Karpas-422 (cell line): Measurements from ENCODE around the gene ST6GALNAC4. TPM values are rescaled to one million over a fixed set of nuclear protein-coding genes. Genes with fewer than 3 reads are reported as not detected.
A peak's percentile ranks its signal among the peaks of the same experiment; 100 is the strongest.

ENCODE experiments used
- DNase-seq: peaks from one replicate; pipeline ENCODE4 v3.0.0-alpha.2; 2015
- H2AFZ ChIP-seq: fragments of 200-600 bp; sonication (generic); 2 replicates; pipeline ENCODE4 v1.6.1; 2014; ENCODE audit warnings: antibody characterized with exemption, low read length, mixed read lengths
- H3K27ac ChIP-seq: fragments of 200-600 bp; sonication (generic); 2 replicates; pipeline ENCODE4 v1.5.1; 2014; ENCODE audit warnings: mild to moderate bottlenecking, low read length, moderate library complexity
- H3K27me3 ChIP-seq: fragments of 200-600 bp; sonication (generic); 2 replicates; pipeline ENCODE4 v1.6.1; 2014; ENCODE audit warnings: low read length, mixed read lengths
- H3K36me3 ChIP-seq: fragments of 200-600 bp; sonication (generic); 2 replicates; pipeline ENCODE4 v1.6.1; 2014; ENCODE audit warnings: low read length, mixed read lengths; ENCODE audit not compliant: insufficient read depth
- H3K4me1 ChIP-seq: fragments of 200-600 bp; sonication (generic); 2 replicates; pipeline ENCODE4 v1.6.1; 2014; ENCODE audit warnings: mild to moderate bottlenecking, low read length, mixed read lengths
- H3K4me2 ChIP-seq: fragments of 200-600 bp; sonication (generic); 2 replicates; pipeline ENCODE4 v1.6.1; 2014; ENCODE audit warnings: low read length, low read depth, mild to moderate bottlenecking; ENCODE audit not compliant: poor library complexity, severe bottlenecking
- H3K4me3 ChIP-seq: fragments of 200-600 bp; sonication (generic); 2 replicates; pipeline ENCODE4 v1.5.1; 2014; ENCODE audit warnings: mild to moderate bottlenecking, antibody characterized with exemption, low read length, mixed read lengths
- H3K79me2 ChIP-seq: fragments of 200-600 bp; sonication (generic); 2 replicates; pipeline ENCODE4 v1.6.1; 2014; ENCODE audit warnings: mild to moderate bottlenecking, low read length, mixed read lengths
- H3K9ac ChIP-seq: fragments of 200-600 bp; sonication (generic); 2 replicates; pipeline ENCODE4 v1.6.0; 2014; ENCODE audit warnings: low read length
- H3K9me2 ChIP-seq: fragments of 200-600 bp; sonication (generic), shearing (Covaris generic); replicated peaks from 2 replicates; pipeline ENCODE4 v1.6.0; 2014; ENCODE audit warnings: mild to moderate bottlenecking, low read length, moderate library complexity; ENCODE audit not compliant: insufficient read depth
- H3K9me3 ChIP-seq: fragments of 300-700, 200-600 bp; sonication (generic); 2 replicates; pipeline ENCODE4 v1.6.1; 2014; ENCODE audit warnings: low read length, mixed read lengths
- H4K20me1 ChIP-seq: fragments of 200-600 bp; sonication (generic); 2 replicates; pipeline ENCODE4 v1.6.1; 2014; ENCODE audit warnings: mild to moderate bottlenecking, antibody characterized with exemption, low read length, low read depth; ENCODE audit not compliant: insufficient read depth
- total RNA-seq: library from RNA; depleted of rRNA; stranded (reverse); fragments of >200 nt; shearing (Covaris generic); gene quantifications from 2 replicates; pipeline ENCODE4 v1.2.3, GENCODE V29; 2014; ENCODE audit warnings: low replicate concordance

ST6GALNAC4 gene
- total RNA-seq, 1 experiment from 2014 or later: 23.5 TPM

DNA sequence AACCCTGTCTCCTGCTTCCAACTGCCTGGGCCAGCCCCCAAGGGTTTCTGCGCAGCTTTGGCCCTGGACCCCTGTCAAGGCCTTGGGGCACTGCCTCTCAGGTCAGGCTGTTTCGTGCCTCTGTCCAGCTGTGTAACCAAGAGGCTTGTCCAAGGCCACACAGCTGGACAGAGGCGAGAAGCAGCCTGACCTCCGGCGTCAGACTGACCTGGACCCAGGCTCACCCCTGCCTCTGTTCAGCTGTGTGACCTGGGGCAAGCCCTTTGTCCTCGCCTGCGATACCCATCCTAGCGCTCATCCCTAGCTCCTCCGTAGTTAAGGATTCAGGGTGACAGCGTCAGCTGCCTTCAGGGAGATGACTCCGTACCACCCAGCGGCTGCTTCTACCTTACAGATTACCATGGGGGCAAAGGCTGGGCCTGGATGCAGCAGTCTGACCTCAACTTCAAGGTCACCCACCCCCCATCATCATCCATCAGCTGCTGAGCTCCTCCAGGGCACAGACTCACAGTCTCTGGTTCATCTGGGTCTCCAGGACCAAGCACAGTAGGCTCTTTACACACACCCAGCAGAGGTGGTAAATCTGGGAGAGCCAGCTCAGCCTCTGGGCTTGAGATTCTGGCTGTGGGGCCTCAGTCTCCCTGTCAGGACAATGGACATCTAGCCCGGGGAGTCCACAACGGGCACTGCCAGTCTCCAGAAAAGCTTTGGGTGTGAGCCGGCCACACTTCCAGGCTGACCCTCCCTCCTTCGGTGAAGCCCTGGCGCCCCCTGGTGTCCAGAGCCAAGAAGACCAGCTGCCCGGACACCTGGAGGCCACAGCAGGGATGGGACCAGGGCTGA is 47.3 kb downstream of the ST6GALNAC4 start:
- Histone ChIP-seq H3K4me2 (no peak overlapping the region), H3K27me3 (no peaks in the 10 kb centered on the region), H3K27ac (no peak overlapping the region), H3K9me2 (no peaks in the 10 kb centered on the region), H3K79me2 (no peaks in the 10 kb centered on the region), H2AFZ (no peak overlapping the region), H4K20me1 (no peaks in the 10 kb centered on the region), H3K4me1 (no peaks in the 10 kb centered on the region), H3K4me3 (no peak overlapping the region), H3K9ac (no peak overlapping the region), H3K9me3 (no peaks in the 10 kb centered on the region), H3K36me3 (no peaks in the 10 kb centered on the region)
- DNase-seq: peak; percentile 92

DNA sequence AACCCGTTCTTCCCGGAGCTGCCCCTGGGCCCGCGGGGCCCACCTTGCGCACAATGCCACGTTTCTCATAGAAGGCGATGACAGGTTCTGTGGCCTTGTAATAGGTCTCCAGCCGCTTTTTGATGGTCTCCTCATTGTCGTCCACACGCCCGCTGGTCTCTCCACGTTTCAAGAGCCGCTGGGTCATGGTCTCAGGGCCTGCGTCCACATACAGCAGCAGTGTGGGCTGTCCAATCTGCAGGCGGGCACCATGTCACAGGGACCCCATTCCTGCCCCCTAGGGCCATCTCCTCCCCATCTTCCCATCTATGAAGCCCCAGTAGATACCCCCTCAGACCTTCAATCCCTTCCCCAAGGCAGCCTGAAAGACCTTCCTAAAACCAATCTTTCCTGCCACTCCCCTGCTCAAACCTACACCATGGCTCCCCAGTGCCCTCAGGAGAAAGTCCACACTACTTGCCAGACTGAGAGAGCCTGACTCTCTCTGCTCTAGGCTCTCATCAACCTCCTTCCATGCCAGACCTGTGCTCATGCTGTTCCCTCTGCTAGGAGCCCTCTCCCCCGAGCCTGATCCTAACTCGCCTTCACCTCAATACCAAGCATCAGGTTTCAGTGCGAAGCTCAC is 48.5 kb downstream of the ST6GALNAC4 start:
- Histone ChIP-seq H3K4me1 (no peaks in the 10 kb centered on the region), H3K27me3 (no peaks in the 10 kb centered on the region), H4K20me1 (no peaks in the 10 kb centered on the region), H3K27ac (no peak overlapping the region), H2AFZ (no peak overlapping the region), H3K4me2 (no peak overlapping the region), H3K36me3 (no peaks in the 10 kb centered on the region), H3K9me3 (no peaks in the 10 kb centered on the region), H3K4me3 (no peak overlapping the region), H3K9ac (no peak overlapping the region), H3K79me2 (no peaks in the 10 kb centered on the region), H3K9me2 (no peaks in the 10 kb centered on the region)
- DNase-seq: no peak

DNA sequence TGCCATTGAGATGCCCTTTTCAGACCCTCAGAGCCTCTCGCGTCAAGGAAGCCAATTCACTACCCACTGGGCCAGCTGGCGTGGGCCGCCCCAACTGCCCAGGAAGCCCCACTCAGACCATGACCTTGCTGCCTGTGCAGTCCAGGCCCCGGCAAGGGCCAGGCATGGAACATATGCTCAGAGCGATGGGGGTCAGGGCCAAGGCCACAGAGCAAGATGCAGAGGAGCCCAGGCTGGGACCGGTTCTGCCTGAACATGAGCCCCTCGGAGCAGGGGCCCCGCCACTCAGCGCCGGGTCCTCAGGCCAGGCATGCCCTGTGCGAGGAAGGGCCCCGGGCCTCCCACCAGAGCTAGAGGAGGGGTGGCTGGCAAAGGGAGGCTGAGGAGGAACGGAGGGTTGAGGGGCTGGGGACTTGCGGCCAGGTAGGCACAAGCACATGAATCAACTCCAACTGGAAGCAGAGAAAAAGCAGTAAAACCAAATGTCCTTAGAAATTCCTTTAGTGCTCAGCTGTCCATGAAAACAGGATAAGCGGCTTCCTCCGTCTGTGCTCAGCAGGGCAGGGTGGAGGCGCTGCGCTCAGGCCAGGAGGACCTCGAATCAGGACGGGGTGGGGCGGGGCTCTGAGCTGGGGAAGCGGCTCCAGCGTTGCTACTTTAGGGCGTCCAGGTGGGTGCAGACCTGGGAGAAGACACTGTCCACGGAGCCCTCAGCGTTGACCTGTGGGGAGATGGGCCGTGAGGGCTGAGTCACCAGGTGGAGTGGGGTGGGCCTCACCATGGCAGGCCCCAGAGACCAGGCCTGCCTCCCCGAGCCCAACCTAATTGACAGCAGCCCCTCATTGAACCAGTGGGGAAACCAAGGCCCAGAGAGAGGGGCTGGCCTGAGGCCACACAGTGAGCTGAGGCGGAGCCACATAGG is 49.2 kb downstream of the ST6GALNAC4 start:
- Histone ChIP-seq H3K9me3 (no peaks in the 10 kb centered on the region), H4K20me1 (no peaks in the 10 kb centered on the region), H3K36me3 (no peaks in the 10 kb centered on the region), H3K9ac (no peak overlapping the region), H3K4me1 (no peaks in the 10 kb centered on the region), H3K9me2 (no peaks in the 10 kb centered on the region), H3K27me3 (no peaks in the 10 kb centered on the region), H3K4me2 (no peak overlapping the region), H3K27ac (no peak overlapping the region), H2AFZ (no peak overlapping the region), H3K79me2 (no peaks in the 10 kb centered on the region), H3K4me3 (no peak overlapping the region)
- no peak for DNase-seq

DNA sequence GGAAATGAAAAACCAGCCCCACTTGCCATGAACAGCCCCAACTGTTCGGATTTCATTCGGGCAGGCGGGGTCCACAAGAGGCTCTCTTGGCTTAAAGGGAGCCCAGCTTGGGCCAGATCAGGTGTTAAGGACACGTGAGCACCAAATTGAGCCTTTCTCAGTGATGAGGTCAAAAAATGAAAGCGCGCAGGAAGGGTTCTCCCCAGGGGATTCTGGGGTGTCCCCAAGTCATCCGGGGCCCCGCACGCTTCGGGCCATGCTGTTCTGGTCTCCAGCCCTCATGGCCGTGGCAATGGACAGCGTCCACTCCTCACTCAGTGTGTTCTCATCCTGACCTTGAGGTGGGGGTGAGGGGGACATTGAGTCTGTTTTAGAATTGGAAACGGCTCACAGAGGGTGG is 50.3 kb downstream of the ST6GALNAC4 start:
- no peak overlapping the region for H3K4me3 ChIP-seq
- H3K27me3 ChIP-seq: no peaks in the 10 kb centered on the region
- H4K20me1 ChIP-seq: no peaks in the 10 kb centered on the region
- no peaks in the 10 kb centered on the region for H3K9me2 ChIP-seq
- H3K9me3 ChIP-seq: no peaks in the 10 kb centered on the region
- no peaks in the 10 kb centered on the region for H3K36me3 ChIP-seq
- no peaks in the 10 kb centered on the region for H3K79me2 ChIP-seq
- no peak overlapping the region for H2AFZ ChIP-seq
- DNase-seq: no peak
- no peak overlapping the region for H3K27ac ChIP-seq
- H3K4me2 ChIP-seq: no peak overlapping the region
- H3K4me1 ChIP-seq: no peaks in the 10 kb centered on the region
- H3K9ac ChIP-seq: no peak overlapping the region

DNA sequence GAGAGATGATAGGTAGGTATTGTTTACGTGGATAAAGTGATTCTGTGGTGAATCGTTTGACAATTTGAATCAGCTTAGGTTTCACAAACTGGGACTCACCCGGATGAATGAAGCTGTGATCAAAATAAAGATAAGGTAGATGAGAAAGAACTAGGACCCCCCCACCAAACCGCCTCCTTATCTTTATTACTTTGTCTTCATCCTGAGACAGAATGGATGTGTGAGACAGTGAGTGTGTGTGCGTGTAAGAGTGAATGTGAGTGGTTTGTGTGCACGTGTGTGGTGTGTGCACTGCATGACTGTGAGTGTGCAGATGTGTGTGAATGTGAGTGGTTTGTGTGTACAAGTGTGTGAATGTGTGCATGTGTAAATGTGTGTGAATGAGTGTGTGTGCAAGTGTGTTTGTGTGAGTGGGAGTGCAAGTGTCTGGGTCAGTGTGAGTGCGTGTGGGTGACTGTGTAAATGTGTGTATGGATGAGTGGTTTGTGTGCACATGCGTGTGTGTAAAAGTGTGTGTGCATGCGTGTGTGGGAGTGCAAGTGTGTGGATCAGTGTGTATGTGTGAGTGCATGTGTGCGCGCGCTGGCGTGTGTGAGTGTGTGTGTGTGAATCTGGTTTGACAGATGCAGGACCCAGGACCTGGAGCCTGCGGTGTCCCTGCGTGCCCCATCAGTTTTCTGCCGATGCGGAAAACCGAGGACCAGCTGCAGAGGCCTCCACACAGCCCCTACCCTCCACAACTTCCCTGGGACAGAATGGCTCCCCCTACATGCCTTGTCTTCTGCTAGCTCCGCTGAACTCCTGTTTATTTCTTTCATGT is 51.0 kb downstream of the ST6GALNAC4 start:
- no peak overlapping the region for H3K4me3 ChIP-seq
- no peaks in the 10 kb centered on the region for H3K4me1 ChIP-seq
- H3K27ac ChIP-seq: no peak overlapping the region
- DNase-seq: no peak
- no peaks in the 10 kb centered on the region for H3K27me3 ChIP-seq
- H3K9me3 ChIP-seq: no peaks in the 10 kb centered on the region
- H3K36me3 ChIP-seq: no peaks in the 10 kb centered on the region
- no peak overlapping the region for H3K4me2 ChIP-seq
- H3K79me2 ChIP-seq: no peaks in the 10 kb centered on the region
- H3K9ac ChIP-seq: no peak overlapping the region
- no peak overlapping the region for H2AFZ ChIP-seq
- H3K9me2 ChIP-seq: no peaks in the 10 kb centered on the region
- no peaks in the 10 kb centered on the region for H4K20me1 ChIP-seq

DNA sequence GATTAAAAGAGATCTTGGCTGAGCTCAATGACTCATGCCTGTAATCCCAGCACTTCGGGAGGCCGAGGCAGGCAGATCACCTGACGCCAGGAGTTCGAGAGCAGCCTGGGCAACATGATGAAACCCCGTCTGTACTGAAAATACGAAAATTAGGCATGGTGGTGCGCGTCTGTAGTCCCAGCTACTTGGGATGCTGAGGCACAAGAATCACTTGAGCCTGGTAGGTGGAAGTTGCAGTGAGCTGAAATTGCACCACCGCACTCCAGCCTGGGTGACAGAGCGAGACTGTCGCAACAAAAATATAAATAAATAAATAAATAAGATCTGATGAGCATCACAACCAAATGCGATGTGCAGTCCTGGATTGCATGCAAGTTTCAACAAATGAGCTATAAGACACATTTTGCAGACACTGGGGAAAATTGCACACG is 53.6 kb downstream of the ST6GALNAC4 start:
- H3K27ac ChIP-seq: no peak overlapping the region
- no peaks in the 10 kb centered on the region for H3K9me2 ChIP-seq
- no peaks in the 10 kb centered on the region for H3K79me2 ChIP-seq
- no peak for DNase-seq
- no peak overlapping the region for H3K9ac ChIP-seq
- H4K20me1 ChIP-seq: no peaks in the 10 kb centered on the region
- no peak overlapping the region for H3K4me2 ChIP-seq
- no peak overlapping the region for H3K4me3 ChIP-seq
- no peaks in the 10 kb centered on the region for H3K9me3 ChIP-seq
- H3K27me3 ChIP-seq: no peaks in the 10 kb centered on the region
- no peaks in the 10 kb centered on the region for H3K36me3 ChIP-seq
- H2AFZ ChIP-seq: no peak overlapping the region
- H3K4me1 ChIP-seq: no peaks in the 10 kb centered on the region

DNA sequence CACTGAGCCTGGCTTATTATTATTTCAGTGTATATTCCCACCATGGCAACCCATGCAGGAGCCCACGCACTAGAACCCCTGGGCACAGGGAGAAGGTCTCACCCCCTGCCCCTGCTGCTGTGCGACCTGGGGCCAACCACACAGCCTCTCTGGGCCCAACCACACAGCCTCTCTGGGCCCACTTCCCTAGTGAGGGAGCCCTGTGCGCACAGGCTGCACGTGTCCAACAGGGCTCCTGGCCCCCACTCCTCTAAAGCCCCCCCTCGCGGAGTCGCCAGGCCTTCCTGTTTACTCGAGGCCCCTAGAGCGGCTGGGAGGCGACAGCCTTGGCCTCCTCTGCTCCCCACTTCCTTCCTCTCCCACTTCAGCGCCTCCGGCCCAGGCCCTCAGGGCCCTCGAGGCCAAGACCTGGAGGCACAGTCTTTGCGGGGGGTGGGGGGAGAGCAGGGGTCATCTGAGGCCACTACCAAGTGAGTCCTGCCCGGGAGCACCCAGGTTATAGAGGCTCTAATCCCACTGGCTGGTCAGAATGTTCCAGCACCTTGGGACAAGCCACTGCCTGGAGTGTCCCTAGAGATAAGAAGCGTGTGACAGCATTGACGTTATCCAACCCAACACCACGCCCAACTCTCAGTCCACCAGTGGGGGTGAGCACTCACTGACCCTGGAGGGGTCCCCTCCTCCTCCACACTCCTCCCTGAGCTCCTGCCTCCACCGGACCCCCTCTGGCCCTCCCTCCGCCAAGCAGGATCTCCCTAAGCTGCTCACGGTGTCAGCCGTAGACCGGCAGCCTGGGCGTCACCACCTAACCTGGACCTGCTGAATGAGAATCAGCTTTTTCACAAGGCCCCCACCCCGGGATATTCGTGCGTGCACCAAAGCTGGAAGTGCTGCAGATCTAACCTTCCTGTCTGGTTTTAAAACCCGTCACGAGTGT is 54.5 kb downstream of the ST6GALNAC4 start:
- H2AFZ ChIP-seq: no peak overlapping the region

More for the DNA sequence above, 54.5 kb downstream of the ST6GALNAC4 start:
- Histone ChIP-seq H3K4me2 (no peak overlapping the region), H3K27ac (no peak overlapping the region), H3K79me2 (no peaks in the 10 kb centered on the region), H3K36me3 (no peaks in the 10 kb centered on the region), H3K9me3 (no peaks in the 10 kb centered on the region), H4K20me1 (no peaks in the 10 kb centered on the region), H3K9me2 (no peaks in the 10 kb centered on the region), H3K4me1 (no peaks in the 10 kb centered on the region), H3K4me3 (no peak overlapping the region), H3K27me3 (no peaks in the 10 kb centered on the region), H3K9ac (no peak overlapping the region)
- DNase-seq: no peak
